Loucy (cell line): ENCODE measurements around the gene ANO10.

Experiments
- EZH2phosphoT487 ChIP-seq: fragments of 200-600 bp; IDR thresholded peaks from 2 replicates; pipeline ENCODE4 v1.6.1; 2018; ENCODE audit warnings: antibody characterized with exemption, mild to moderate bottlenecking, moderate library complexity, borderline replicate concordance
- TF ChIP-seq, protein P1 (sequence below): fragments of 200-600 bp; sonication (generic); conservative IDR thresholded peaks from 2 replicates; pipeline ENCODE4 v1.5.1; 2014; ENCODE audit warnings: mild to moderate bottlenecking, antibody characterized with exemption, low read length

DNA sequence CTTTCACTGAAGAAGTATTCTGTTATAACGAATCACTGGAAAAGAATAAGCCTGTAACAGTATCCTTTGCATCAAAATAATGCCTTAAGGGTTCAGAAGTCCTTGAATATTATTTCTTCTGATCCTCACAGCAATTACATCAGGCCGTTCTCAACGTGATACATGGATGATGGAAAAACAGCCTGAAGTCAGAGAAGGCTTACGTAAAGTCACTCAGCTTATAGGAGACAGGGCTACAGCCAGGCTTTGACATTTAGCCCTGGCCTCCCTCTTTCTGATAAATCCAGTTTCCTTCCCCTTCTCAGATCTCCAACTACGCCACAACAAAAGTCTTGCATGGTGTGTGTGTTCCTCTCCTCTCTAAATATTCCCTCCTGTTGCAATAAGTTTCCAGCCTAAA lies 131.9 kb downstream of the ANO10 start:
- TF ChIP-seq, protein P1, sequence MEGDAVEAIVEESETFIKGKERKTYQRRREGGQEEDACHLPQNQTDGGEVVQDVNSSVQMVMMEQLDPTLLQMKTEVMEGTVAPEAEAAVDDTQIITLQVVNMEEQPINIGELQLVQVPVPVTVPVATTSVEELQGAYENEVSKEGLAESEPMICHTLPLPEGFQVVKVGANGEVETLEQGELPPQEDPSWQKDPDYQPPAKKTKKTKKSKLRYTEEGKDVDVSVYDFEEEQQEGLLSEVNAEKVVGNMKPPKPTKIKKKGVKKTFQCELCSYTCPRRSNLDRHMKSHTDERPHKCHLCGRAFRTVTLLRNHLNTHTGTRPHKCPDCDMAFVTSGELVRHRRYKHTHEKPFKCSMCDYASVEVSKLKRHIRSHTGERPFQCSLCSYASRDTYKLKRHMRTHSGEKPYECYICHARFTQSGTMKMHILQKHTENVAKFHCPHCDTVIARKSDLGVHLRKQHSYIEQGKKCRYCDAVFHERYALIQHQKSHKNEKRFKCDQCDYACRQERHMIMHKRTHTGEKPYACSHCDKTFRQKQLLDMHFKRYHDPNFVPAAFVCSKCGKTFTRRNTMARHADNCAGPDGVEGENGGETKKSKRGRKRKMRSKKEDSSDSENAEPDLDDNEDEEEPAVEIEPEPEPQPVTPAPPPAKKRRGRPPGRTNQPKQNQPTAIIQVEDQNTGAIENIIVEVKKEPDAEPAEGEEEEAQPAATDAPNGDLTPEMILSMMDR: no peak
- TF ChIP-seq EZH2phosphoT487: no peak
